ENCODE data around the gene KRT73. TPM values are rescaled to one million over a fixed set of nuclear protein-coding genes. Genes with fewer than 3 reads are reported as not detected.

KRT73 gene
- total RNA-seq, 1 donor from 2014 or later: not detected

- Mint-ChIP-seq H3K27ac (no peak overlapping the region), H3K9me3 (ENCODE audit: low read depth) (no peaks in the 10 kb centered on the region), H3K27me3 (peaks cover 54% of the 10 kb centered on the region), H3K4me3 (ENCODE audit: low read depth) (no peak overlapping the region), H3K36me3 (ENCODE audit: insufficient read depth) (no peaks in the 10 kb centered on the region), H3K4me1 (ENCODE audit: low read depth) (no peaks in the 10 kb centered on the region)
- no peak for DNase-seq (ENCODE audit: low spot score, unreplicated experiment)
- TF ChIP-seq CTCF (IDR thresholded peaks at IDR 0.05; ENCODE audit: unreplicated experiment): no peak
Observed at GRCh38 chr12:52662918-52663229, 44.5 kb upstream of the KRT73 start.

- Mint-ChIP-seq H3K9me3 (ENCODE audit: low read depth) (no peaks in the 10 kb centered on the region), H3K27me3 (peaks cover 54% of the 10 kb centered on the region), H3K4me3 (ENCODE audit: low read depth) (no peak overlapping the region), H3K27ac (no peak overlapping the region), H3K36me3 (ENCODE audit: insufficient read depth) (no peaks in the 10 kb centered on the region), H3K4me1 (ENCODE audit: low read depth) (no peaks in the 10 kb centered on the region)
- no peak for TF ChIP-seq CTCF (IDR thresholded peaks at IDR 0.05; ENCODE audit: unreplicated experiment)
- DNase-seq (ENCODE audit: low spot score, unreplicated experiment): no peak
Observed at GRCh38 chr12:52662093-52662917, 43.9 kb upstream of the KRT73 start.

- no peak for DNase-seq (ENCODE audit: low spot score, unreplicated experiment)
- Mint-ChIP-seq H3K4me3 (ENCODE audit: low read depth) (no peak overlapping the region), H3K36me3 (ENCODE audit: insufficient read depth) (no peaks in the 10 kb centered on the region), H3K27ac (no peak overlapping the region), H3K4me1 (ENCODE audit: low read depth) (no peaks in the 10 kb centered on the region), H3K9me3 (ENCODE audit: low read depth) (no peaks in the 10 kb centered on the region), H3K27me3 (peaks cover 52% of the 10 kb centered on the region)
- no peak for TF ChIP-seq CTCF (IDR thresholded peaks at IDR 0.05; ENCODE audit: unreplicated experiment)
Observed at GRCh38 chr12:52661668-52662067, 43.3 kb upstream of the KRT73 start.

GRCh38 chr12:52660934-52661499 is 42.7 kb upstream of the KRT73 start:
- Mint-ChIP-seq H3K36me3 (ENCODE audit: insufficient read depth) (no peaks in the 10 kb centered on the region), H3K4me1 (ENCODE audit: low read depth) (no peaks in the 10 kb centered on the region), H3K4me3 (ENCODE audit: low read depth) (no peak overlapping the region), H3K27me3 (peaks cover 51% of the 10 kb centered on the region), H3K27ac (no peak overlapping the region), H3K9me3 (ENCODE audit: low read depth) (no peaks in the 10 kb centered on the region)
- no peak for DNase-seq (ENCODE audit: low spot score, unreplicated experiment)
- TF ChIP-seq CTCF (IDR thresholded peaks at IDR 0.05; ENCODE audit: unreplicated experiment): no peak

- no peaks in the 10 kb centered on the region for H3K9me3 Mint-ChIP-seq (ENCODE audit: low read depth)
- H3K4me1 Mint-ChIP-seq (ENCODE audit: low read depth): peaks cover 2% of the 10 kb centered on the region
- H3K4me3 Mint-ChIP-seq (ENCODE audit: low read depth): no peak overlapping the region
- H3K27ac Mint-ChIP-seq: no peak overlapping the region
- no peak for DNase-seq (ENCODE audit: low spot score, unreplicated experiment)
- TF ChIP-seq CTCF (IDR thresholded peaks at IDR 0.05; ENCODE audit: unreplicated experiment): no peak
- H3K36me3 Mint-ChIP-seq (ENCODE audit: insufficient read depth): no peaks in the 10 kb centered on the region
- peaks cover 48% of the 10 kb centered on the region for H3K27me3 Mint-ChIP-seq
Observed at GRCh38 chr12:52659951-52660350, 41.6 kb upstream of the KRT73 start.
